ENCODE data around the gene PSMG1. TPM values are rescaled to one million over a fixed set of nuclear protein-coding genes. Genes with fewer than 3 reads are reported as not detected.

PSMG1 gene
- total and polyA plus RNA-seq, 2 of the 8 experiments (the other 6 are each of a cell fraction or from before 2014, with no cell fraction given): 50.7 to 93.7 TPM

DNA sequence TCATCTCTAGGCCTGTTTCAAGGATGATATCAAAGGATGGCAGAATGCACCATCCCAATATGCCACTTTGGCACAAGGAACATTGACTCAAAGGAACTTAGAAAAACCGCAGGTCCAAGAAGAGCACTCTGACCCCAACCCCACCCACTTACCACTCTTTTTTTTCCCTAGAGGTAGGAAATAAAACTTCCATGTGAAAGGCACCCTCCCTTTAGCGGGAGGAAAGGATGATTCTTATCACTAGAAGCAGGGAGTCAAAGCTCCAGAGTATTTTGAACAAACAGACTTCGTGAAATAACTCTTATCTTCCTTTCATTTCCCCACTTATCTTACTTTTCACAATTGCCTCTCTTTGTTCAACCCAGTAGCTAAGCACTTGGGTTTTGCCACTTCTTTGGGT, 22.2 kb downstream of the PSMG1 start:
- no peaks in the 10 kb centered on the region for H3K23me2 ChIP-seq (ENCODE audit: low read depth, low read length)
- H3K18ac ChIP-seq (ENCODE audit: extremely low read depth, low read length): no peak overlapping the region
- H3K4me3 ChIP-seq (ENCODE audit: extremely low read depth in 1 of 4, insufficient read depth in 2 of 4, low read depth in 3 of 4, low read length in 4 of 4): no peak overlapping the region
- no peak overlapping the region for H3K14ac ChIP-seq (ENCODE audit: insufficient read length)
- no peak overlapping the region for H4K5ac ChIP-seq (ENCODE audit: insufficient read length, low read depth, low read length)
- H2BK120ac ChIP-seq (replicated peaks; ENCODE audit: low read depth, low read length): no peak overlapping the region
- peaks cover 13 to 25% of the 10 kb centered on the region in 2 experiments for H3K9me3 ChIP-seq (ENCODE audit: insufficient read depth in 2 of 2, low read depth in 1 of 2, low read length in 1 of 2)
- H2BK15ac ChIP-seq (ENCODE audit: low read length): no peak overlapping the region
- no peak overlapping the region for H4K8ac ChIP-seq (ENCODE audit: extremely low read depth, insufficient read depth, low read length)
- no peak for DNase-seq (ENCODE audit: low read depth in 1 of 2, low spot score in 2 of 2)
- no peak overlapping the region for H3K56ac ChIP-seq (replicated peaks; ENCODE audit: insufficient read length, low read depth, low read length)
- no peak overlapping the region for H4K91ac ChIP-seq (replicated peaks; ENCODE audit: insufficient read length, low read length)
- H3K4me2 ChIP-seq (ENCODE audit: insufficient read depth in 1 of 2, low read depth in 2 of 2, low read length in 2 of 2): no peak overlapping the region
- H2BK12ac ChIP-seq (ENCODE audit: low read depth, low read length): no peak overlapping the region
- H3K4ac ChIP-seq (replicated peaks; ENCODE audit: insufficient read length, low read depth, low read length): no peak overlapping the region
- ChIA-PET CTCF (ENCODE audit: partially characterized antibody) (interaction anchor here (0.6 kb wide), 1 partner anchor 931 kb away, joined by 4 read pairs; no protein-coding TSS in a partner anchor), POLR2A (ENCODE audit: partially characterized antibody) (interaction anchor here (1.7 to 2.3 kb wide), 2 partner anchors 17 to 23 kb away, joined by 5 to 6 read pairs; no protein-coding TSS in a partner anchor)
- H3K9ac ChIP-seq (replicated peaks in 1 of 4; ENCODE audit: extremely low read depth in 1 of 4, low read depth in 3 of 4, low read length in 3 of 4): no peak overlapping the region
- H3K79me2 ChIP-seq (ENCODE audit: control insufficient read depth in 1 of 2, insufficient read depth in 2 of 2, low read length in 2 of 2): no peaks in the 10 kb centered on the region
- no peak overlapping the region for H2AFZ ChIP-seq (ENCODE audit: low read length)
- H4K20me1 ChIP-seq (replicated peaks in 1 of 2; ENCODE audit: control insufficient read depth in 1 of 2, insufficient read depth in 2 of 2, low read length in 2 of 2): no peaks in the 10 kb centered on the region
- no peak overlapping the region for H2BK20ac ChIP-seq (ENCODE audit: low read length)
- H2AK5ac ChIP-seq (ENCODE audit: low read depth, low read length): no peak overlapping the region
- no peaks in the 10 kb centered on the region for H3K4me1 ChIP-seq (replicated peaks in 1 of 4; ENCODE audit: control insufficient read depth in 3 of 4, insufficient read depth in 4 of 4, low read length in 3 of 4)
- FAIRE-seq: no peak
- no peaks in the 10 kb centered on the region for H3K36me3 ChIP-seq (ENCODE audit: control insufficient read depth in 2 of 4, insufficient read depth in 4 of 4, low read length in 3 of 4)
- H3K79me1 ChIP-seq (ENCODE audit: low read depth, low read length): no peaks in the 10 kb centered on the region
- H3K27ac ChIP-seq (ENCODE audit: low read depth, low read length): no peak overlapping the region
- 78 to 100% methylated on average over 1 to 3 of the region's 3 CpGs for WGBS, 2 experiments (ENCODE audit: extremely low coverage in 1 of 2, insufficient coverage in 1 of 2, insufficient read length in 1 of 2, insufficient replicate concordance in 2 of 2, low coverage in 1 of 2, low lambda C conversion rate in 2 of 2, missing lambda C conversion rate in 1 of 2)
- H3K27me3 ChIP-seq (replicated peaks in 1 of 4; ENCODE audit: control insufficient read depth in 3 of 4, extremely low read depth in 1 of 4, insufficient read depth in 3 of 4, low read length in 3 of 4): no peaks in the 10 kb centered on the region
- H2BK5ac ChIP-seq (ENCODE audit: low read depth, low read length): no peak overlapping the region
- H3K23ac ChIP-seq (ENCODE audit: insufficient read length): no peak overlapping the region
- TF ChIP-seq TAF7 (optimal IDR thresholded peaks at IDR 0.05; ENCODE audit: borderline replicate concordance, low read depth, low read length): no peak
- TF ChIP-seq BACH1 (IDR thresholded peaks at IDR 0.05; ENCODE audit: low read length): no peak
- no peak for TF ChIP-seq SUZ12 (IDR thresholded peaks at IDR 0.05; ENCODE audit: low read length)
- TF ChIP-seq PHF8 (conservative IDR thresholded peaks at IDR 0.05; ENCODE audit: low read depth, low read length): no peak
- TF ChIP-seq, protein P1, sequence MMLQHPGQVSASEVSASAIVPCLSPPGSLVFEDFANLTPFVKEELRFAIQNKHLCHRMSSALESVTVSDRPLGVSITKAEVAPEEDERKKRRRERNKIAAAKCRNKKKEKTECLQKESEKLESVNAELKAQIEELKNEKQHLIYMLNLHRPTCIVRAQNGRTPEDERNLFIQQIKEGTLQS (IDR thresholded peaks at IDR 0.05; ENCODE audit: insufficient read depth, low read depth, low read length): no peak
- TF ChIP-seq CBX5 (IDR thresholded peaks at IDR 0.05; ENCODE audit: low read depth, low read length): no peak

Measured in H1 (cell line).